IPS-NIHi7 (cell line): Measurements from ENCODE around the gene ZNHIT3.
A peak's percentile ranks its signal among the peaks of the same experiment; 100 is the strongest.
"Not testable (repeated sequence)": the region's sequence is repeated elsewhere in the genome, so short reads cannot be mapped to it uniquely, and the experiment has no call there.

Experiments used
- DNase-seq: peaks from one replicate; pipeline ENCODE4 v3.0.0; 2012; ENCODE audit warnings: mixed read lengths; ENCODE audit errors: extremely low spot score

Gene ZNHIT3

DNA sequence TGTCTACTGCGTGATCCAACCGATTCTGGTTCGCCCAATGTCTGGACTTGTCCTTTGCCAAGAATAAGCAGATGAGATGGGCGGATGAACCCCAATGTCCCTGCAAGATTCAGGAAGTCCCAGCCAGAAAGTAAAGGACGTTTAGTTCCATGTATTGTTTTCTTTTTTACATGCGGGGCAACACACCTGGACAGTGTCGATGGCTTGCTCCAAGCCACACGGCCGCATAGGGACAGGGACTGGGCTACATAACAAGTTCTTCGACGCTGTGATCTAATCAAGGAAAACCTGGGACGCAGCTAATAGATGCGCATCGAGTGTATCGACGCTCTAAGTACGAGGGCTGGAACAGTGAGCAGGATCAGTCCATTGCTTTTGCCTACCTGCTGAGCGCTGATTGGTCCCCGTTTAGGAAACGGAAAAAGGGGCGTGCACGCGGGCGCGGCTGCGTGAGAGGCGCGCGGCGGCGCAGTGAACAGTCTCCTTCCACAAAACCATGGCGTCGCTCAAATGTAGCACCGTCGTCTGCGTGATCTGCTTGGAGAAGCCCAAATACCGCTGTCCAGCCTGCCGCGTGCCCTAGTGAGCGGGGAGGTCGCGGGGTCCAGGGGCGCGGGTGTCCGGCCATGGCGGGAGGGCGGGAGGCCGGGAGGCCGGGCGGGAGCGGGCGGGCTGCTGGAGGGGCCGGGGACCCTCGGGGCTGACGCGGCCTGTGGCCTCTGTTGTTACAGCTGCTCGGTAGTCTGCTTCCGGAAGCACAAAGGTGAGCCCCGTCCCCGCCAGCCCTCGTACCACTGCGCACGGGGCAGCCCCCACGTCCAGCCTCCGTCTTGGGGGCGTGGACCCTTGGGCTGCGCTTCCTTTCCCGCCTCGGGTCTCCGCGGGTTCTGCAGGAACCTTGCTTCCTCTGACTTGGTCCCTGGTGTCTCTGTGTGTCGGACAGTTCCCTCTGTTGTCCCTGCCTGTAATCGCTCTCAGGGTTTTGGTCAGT is at the start of gene ZNHIT3:
TSS of gene ZNHIT3 (plus strand) at position 478 of the 991 bp plus-strand sequence. CDS start at position 497, 19 bp downstream.
- peak; percentile 95 for DNase-seq

- DNase-seq = not testable (repeated sequence)
Observed at GRCh38 chr17:36441792-36442191, 44.7 kb upstream of the ZNHIT3 start.

GRCh38 chr17:36443777-36444176 is 42.7 kb upstream of the ZNHIT3 start:
- DNase-seq = no peak

DNA sequence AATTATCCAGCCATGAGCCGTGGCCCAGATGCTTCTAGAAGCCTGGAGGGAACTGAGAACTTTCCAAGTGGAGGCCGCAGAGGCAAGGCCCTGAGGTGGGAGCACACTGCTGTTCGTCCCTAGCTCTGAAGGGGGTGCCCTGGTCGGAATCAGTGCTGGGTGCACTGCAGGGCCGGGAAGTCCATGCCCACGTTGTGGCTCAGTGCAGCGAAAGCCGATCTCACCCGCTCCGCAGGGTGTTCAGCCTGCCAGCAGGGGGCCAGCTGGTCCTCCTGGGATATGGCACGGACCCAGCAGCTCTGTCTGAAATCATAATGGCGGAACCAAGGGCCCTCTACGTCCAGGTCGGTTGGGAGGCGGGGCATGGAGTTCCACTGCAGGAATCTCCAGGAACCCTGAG is 36.5 kb upstream of the ZNHIT3 start:
- DNase-seq = not testable (repeated sequence)

GRCh38 chr17:36452888-36453287 is 33.6 kb upstream of the ZNHIT3 start:
- DNase-seq = not testable (repeated sequence)

- not testable (repeated sequence) for DNase-seq
Observed at GRCh38 chr17:36457701-36458100, 28.8 kb upstream of the ZNHIT3 start.

DNA sequence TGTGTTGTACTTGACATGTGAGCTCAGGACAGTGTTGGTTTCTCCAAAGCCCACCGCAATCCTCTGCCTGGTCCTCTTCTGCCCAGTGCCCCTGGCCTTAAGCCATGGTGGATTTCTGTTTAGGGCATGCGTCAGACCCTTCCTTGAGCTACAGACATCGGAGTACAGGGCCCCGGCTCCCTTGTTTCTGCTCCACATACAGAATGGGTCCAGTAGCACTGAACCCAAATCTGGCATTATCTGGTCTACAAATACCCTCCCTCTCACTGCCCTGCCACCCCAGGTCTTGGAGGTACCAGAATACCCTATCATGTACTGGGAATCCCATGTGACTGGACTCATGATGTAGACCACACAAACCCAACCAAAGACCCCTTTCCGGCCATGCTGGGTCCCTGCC is 27.4 kb upstream of the ZNHIT3 start:
- DNase-seq = no peak

DNA sequence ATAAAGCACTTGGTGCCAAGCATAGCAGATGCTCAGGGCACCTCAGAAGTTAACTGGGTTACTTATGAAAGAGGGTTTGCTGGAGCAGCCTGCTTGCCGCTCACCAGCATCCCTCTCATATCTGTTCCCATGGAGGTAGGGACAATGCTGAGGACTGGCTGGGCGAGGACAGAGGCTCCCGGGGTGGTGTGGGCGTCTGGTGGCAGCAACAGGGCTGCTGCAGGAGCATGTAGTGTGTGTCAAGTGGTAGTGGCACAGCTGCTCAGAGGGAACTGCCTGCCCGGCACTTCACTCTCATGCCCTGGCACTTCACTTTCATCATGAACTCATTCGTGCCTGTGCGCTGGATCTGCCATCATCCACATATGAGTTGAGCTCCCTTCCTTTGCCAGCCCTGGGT is 26.9 kb upstream of the ZNHIT3 start:
- no peak for DNase-seq

- DNase-seq = no peak
Observed at GRCh38 chr17:36460265-36460937, 26.1 kb upstream of the ZNHIT3 start.

GRCh38 chr17:36461330-36462110 is 25.0 kb upstream of the ZNHIT3 start:
- DNase-seq = no peak

GRCh38 chr17:36463916-36464764 is 22.3 kb upstream of the ZNHIT3 start:
- peak; percentile 99 for DNase-seq

- DNase-seq = no peak
Observed at GRCh38 chr17:36464765-36465088, 21.8 kb upstream of the ZNHIT3 start.

GRCh38 chr17:36468903-36469635 is 17.4 kb upstream of the ZNHIT3 start:
- no peak for DNase-seq

GRCh38 chr17:36469733-36470132 is 16.7 kb upstream of the ZNHIT3 start:
- no peak for DNase-seq

GRCh38 chr17:36470499-36470898 is 16.0 kb upstream of the ZNHIT3 start:
- DNase-seq = no peak

DNA sequence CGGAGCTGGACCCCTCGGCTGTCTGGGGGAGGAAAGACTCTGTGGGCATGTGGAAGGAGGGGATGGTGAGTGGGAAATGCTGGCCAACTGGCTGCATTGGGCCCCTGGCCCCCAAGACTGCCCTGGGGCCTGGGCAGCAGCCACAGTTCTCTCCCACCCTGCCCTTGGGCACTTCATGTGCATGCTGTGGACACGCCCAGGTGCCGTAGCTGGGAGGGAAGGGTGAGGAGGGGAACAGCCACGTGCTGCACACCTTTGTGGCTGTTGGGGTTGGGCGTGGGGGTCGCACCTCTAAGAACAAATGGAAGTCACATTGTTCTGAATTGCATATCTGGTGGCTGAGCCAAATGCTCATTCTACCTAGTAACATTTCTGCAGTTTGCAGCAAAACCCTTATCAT is 11.9 kb upstream of the ZNHIT3 start:
- DNase-seq = no peak

DNA sequence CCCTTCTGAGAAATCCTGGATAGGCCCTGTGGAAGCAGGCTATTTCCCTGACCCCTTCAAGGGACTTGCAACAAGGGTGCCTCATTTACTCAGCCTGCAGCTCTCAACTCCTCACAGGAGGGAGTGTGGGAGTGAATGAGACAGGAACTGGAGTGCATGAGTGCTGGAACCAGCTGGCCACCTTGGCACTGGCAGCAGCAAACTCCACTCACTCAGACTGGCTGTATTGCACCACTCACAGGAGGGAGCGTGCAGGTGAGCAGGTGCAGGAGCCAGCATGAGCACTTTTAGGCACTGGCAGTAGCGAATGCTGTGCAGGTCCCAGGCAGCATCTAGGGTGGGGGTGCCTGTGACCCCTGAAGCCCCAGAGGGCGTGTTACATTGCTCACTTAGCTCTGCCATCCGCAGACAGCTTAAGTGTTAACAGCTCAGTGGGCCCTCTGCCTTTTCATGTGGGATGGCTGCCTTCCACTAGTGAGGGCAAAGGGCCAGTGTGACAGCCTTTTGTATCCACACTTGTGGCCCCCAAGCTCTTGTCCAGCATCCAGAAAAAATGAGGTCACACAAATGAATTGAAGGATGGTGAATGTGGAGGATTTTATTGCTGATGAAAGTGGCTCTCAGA is 11.0 kb upstream of the ZNHIT3 start:
- DNase-seq = no peak

GRCh38 chr17:36481829-36482228 is 4.7 kb upstream of the ZNHIT3 start:
- DNase-seq = no peak

GRCh38 chr17:36482611-36483504 is 3.6 kb upstream of the ZNHIT3 start:
- peak; percentile 95 for DNase-seq
